Subcutaneous preadipocyte (primary cell): ENCODE data around the gene ARHGEF39. TPM values are rescaled to one million over a fixed set of nuclear protein-coding genes. Genes with fewer than 3 reads are reported as not detected.

Experiments used
- small RNA-seq: library from RNA; depleted of rRNA; stranded (forward); fragments of <200 nt; gene quantifications from one replicate; pipeline ENCODE3, GENCODE V24; 2012
- total RNA-seq: library from RNA; depleted of rRNA; stranded (reverse); fragments of >200 nt; gene quantifications from 2 replicates; pipeline ENCODE4 v1.2.3, GENCODE V29; 2012

ARHGEF39 gene
- total RNA-seq: 1.5 and 5.5 TPM in 2 replicates

DNA sequence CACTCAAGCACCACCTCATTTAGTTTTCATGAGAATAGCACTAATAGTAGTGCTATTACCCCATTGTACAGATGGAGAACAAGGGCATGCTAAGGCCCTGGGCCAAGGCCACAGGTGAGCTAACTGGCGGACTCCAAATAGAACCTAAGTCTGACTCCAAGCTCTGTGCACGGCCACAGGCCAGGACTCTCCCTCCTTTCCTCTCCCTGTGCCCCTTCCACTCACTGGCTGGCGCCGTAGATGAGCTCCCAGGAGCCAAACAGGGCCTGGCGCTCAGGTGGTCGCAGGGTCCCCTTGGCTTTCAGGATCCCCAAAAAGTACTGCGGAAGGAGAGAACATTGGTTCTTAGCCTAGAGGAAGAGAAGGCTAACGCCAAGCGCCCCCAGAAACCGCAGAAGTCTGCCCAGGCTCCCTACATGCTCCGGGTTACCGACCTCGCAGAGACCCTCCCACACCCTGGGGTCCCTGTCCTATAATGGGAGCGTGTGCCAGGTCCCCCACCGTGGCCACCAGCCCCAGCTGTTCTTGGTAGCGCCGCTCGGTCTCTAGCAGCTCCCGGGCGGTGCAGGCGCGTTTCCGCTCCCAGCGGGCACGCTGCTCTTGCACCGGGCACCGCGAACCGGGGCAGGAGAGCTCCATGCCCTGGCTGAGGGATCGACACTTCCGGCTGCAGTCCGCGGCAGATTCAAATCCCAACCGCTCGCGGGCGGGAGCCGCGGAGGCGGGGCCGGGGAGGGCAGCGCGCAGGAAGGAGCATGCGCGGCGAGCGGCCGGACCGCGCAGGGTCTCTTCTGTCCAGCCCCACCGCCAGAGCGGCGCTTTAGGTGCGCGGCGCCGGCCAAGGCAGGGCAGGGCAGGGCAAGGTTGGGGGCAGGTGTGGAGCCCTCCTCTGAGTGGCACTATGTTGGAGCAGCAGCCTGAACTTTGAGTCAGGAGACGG is at the start of gene ARHGEF39:
Gene ARHGEF39, minus strand, starts transcription at position 665 of the 940 bp plus-strand sequence. Its CDS starts 26 bp downstream, at position 639.

DNA sequence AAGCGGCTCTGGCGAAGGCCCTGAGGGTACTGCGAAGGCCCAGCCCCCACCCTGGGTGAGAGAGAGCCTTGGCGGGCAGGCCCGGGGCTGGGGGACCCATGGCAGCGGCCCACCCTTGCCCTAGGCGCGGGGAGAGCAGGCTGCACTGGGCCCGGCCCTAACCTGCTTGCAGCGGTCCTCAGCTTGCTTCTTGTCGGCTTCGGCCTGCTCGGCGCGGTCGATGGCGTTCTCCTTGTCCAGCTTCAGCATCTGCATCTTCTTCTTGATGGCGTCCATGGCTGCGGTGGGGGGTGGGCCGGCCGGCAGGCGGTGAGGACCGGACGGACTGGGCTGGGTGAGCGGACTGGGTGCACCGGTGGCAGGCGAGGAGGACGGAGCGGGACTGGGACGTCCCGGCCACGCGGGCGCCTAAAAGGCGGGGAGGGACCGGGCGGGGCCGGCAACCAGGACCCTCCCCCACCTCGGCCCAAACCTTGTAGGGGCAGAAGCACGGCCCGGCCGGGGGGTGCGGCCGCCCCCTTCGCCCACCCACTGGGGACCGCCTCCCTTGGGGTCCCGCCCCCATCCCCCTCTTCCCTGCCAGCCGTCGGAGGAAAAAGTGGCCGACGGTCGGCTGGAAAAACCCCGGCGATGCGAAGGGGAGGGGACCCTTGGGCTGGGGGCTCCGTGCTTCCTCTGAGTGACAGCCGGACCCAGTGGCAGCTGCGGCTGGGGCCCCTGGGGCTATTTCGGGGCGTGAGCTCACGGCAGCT is 24.7 kb upstream of the ARHGEF39 start, which contains the start of gene TPM2:
Gene TPM2, minus strand, starts transcription at position 384 of the 752 bp plus-strand sequence. Its CDS starts 108 bp downstream, at position 276.

DNA sequence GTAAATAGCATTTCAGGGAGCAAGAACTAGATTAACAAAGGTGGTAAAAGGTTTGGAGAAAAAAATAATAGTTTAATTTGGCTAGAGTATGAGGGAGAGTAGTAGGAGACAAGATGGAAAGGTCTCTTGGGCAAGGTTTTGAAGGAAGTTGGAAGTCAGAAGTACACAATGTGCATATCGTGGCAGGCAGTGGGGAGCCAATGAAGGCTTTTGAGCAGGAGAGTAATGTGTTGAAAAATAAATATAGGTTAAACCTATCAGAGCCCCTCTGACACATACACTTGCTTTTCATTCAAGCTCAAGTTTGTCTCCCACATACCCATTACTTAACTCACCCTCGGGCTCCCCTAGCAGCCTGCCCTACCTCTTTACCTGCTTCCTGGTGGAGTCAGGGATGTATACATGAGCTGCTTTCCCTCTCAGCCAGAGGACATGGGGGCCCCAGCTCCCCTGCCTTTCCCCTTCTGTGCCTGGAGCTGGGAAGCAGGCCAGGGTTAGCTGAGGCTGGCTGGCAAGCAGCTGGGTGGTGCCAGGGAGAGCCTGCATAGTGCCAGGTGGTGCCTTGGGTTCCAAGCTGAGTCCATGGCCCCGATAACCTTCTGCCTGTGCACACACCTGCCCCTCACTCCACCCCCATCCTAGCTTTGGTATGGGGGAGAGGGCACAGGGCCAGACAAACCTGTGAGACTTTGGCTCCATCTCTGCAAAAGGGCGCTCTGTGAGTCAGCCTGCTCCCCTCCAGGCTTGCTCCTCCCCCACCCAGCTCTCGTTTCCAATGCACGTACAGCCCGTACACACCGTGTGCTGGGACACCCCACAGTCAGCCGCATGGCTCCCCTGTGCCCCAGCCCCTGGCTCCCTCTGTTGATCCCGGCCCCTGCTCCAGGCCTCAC is 8.4 kb upstream of the ARHGEF39 start, which contains the start of gene CA9:
Gene CA9, plus strand, starts transcription at position 797 of the 893 bp plus-strand sequence. Its CDS starts 32 bp downstream, at position 829.

DNA sequence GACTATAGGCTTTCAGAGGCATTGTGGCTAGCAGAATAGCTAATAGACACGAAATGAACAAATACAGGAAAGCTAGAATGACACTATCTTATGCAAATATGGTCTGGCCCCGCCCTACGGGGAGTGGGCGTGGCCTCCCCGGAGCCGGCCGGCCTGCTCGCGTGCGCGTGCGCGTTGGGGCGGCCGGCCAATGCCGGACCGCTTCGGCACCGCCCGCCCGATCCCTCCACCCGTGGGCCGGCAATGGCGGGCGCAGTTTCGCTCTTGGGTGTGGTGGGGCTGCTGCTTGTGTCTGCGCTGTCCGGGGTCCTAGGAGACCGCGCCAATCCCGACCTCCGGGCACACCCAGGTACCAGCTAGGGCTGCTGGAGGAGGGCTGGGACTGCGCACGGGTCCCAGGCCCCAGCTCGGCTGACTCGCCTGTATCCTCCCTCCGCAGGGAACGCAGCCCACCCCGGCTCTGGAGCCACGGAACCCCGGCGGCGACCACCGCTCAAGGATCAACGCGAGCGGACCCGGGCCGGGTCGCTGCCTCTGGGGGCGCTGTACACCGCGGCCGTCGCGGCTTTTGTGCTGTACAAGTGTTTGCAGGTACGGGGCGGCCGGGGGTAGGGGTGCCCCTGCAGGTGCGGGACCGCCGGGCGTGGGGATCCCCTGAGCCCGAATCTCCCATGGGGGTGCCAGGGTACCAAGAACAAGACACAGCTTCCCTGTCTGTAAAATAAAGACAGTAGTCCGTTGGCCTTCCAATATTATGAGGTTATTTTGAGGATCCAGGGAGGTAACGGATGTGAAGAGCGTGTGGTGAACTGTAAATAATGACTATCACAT is 6.6 kb downstream of the ARHGEF39 start, which contains the start of gene CCDC107:
Gene CCDC107, plus strand, starts transcription at position 156 of the 831 bp plus-strand sequence. Its CDS starts 88 bp downstream, at position 244.

GRCh38 chr9:35657546-35658136 is 7.4 kb downstream of the ARHGEF39 start, which contains the start of gene RMRP:
Gene RMRP (minus strand): TSS chr9:35658019.

DNA sequence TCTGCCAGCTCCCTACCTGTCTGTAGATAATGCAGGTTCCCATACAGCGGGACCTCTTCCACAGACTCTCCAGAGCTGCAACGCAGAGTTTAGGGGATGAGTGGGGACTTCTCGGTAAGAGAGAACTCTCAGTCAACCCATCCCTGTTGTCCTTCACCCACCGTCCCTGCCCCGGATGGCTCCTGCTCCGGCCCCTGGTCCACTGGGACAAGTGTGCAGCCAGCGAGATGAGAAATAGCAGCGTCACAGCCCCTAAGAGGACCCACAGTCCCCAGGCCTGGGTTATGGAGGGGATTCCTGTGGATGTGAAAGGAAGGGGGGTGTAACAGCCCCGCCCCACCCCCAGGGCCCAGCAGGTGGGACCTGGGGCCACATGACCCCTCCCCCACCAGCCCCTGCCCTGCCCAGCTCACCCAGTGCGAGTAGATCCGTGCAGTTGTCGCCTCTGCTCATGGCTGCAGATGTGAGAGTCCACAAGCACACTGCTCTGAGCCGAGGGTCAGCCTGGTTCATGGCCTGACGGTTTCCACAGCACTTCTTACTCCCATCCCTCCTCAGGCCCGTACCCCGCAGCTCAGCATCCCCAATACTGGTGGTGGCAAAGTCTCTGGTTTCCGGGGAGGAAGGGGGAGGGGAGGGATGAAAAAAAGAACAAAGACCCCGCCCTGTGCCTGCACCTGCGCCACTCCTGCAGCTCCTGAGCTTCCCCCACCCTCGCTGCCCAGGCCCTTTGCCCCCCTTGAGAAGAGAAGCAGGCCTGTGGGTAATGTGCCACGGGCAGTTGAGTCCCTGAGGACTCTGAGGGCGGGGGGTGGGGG is 14.4 kb downstream of the ARHGEF39 start, which contains the start of gene SIT1:
Gene SIT1, minus strand, starts transcription at position 591 of the 818 bp plus-strand sequence. Its CDS starts 78 bp downstream, at position 513.

GRCh38 chr9:35618325-35618727 is 46.7 kb downstream of the ARHGEF39 start, which contains the start of gene CD72:
Gene CD72 (minus strand): TSS chr9:35618413. CDS start chr9:35618303, 110 bp downstream.

Small RNAs within 50 kb of the gene (small RNA-seq; reads per million reads assigned to genes)
- gene RMRP (not detected), gene RN7SL22P (not detected)

Other genes with a start within 250 kb of the ARHGEF39 start
- 17.3 and 25.8 TPM in 2 replicates for gene RUSC2, start 175.1 kb downstream of the ARHGEF39 start, total RNA-seq
- gene TESK1, start 59.9 kb downstream of the ARHGEF39 start, total RNA-seq: 10.9 and 11.8 TPM in 2 replicates
- 1.6 and 4.4 TPM in 2 replicates for gene CD72, start 46.8 kb downstream of the ARHGEF39 start, total RNA-seq
- gene SIT1, start 14.3 kb downstream of the ARHGEF39 start, total RNA-seq: 1.1 TPM in 1 of 2 replicates, not detected in the other
- gene RMRP, start 7.2 kb downstream of the ARHGEF39 start, total RNA-seq: 167,582 and 231,316 TPM in 2 replicates
- 9.6 and 13.6 TPM in 2 replicates for gene CCDC107, start 6.9 kb downstream of the ARHGEF39 start, total RNA-seq
- 0.20 and 1.1 TPM in 2 replicates for gene CA9, start 8.7 kb upstream of the ARHGEF39 start, total RNA-seq
- gene TPM2, start 24.7 kb upstream of the ARHGEF39 start, total RNA-seq: 338 and 431 TPM in 2 replicates
- gene TLN1, start 67.0 kb upstream of the ARHGEF39 start, total RNA-seq: 248 and 253 TPM in 2 replicates
- gene CREB3, start 67.5 kb upstream of the ARHGEF39 start, total RNA-seq: 36.7 and 39.9 TPM in 2 replicates
- gene GBA2, start 84.0 kb upstream of the ARHGEF39 start, total RNA-seq: 23.1 and 31.1 TPM in 2 replicates
- 9.2 and 14.3 TPM in 2 replicates for gene RGP1, start 84.1 kb upstream of the ARHGEF39 start, total RNA-seq
- gene MSMP, start 89.1 kb upstream of the ARHGEF39 start, total RNA-seq: not detected in 2 replicates
- 21.3 and 26.5 TPM in 2 replicates for gene NPR2, start 126.4 kb upstream of the ARHGEF39 start, total RNA-seq
- 0.73 and 2.2 TPM in 2 replicates for gene SPAG8, start 147.1 kb upstream of the ARHGEF39 start, total RNA-seq
- gene HINT2, start 149.8 kb upstream of the ARHGEF39 start, total RNA-seq: 19.4 and 23.9 TPM in 2 replicates
- gene FAM221B, start 163.5 kb upstream of the ARHGEF39 start, total RNA-seq: not detected in 2 replicates
- gene TMEM8B, start 164.0 kb upstream of the ARHGEF39 start, total RNA-seq: 1.6 and 2.2 TPM in 2 replicates
- not detected in 2 replicates for gene OR13J1, start 205.2 kb upstream of the ARHGEF39 start, total RNA-seq
- 1.4 and 1.8 TPM in 2 replicates for gene HRCT1, start 241.0 kb upstream of the ARHGEF39 start, total RNA-seq
- 0.20 and 0.37 TPM in 2 replicates for gene SPAAR, start 244.3 kb upstream of the ARHGEF39 start, total RNA-seq